SU-DHL-6 (cell line): ENCODE measurements around the gene MPZL3.

Source experiments
- H2AFZ ChIP-seq: fragments of 200-600 bp; sonication (generic); 2 replicates; pipeline ENCODE4 v1.6.1; 2014; ENCODE audit warnings: low read depth, mild to moderate bottlenecking, moderate library complexity, mixed read lengths, antibody characterized with exemption, low read length; ENCODE audit not compliant: severe bottlenecking
- H3F3A ChIP-seq: fragments of 200-600 bp; shearing (Covaris generic); 2 replicates; pipeline ENCODE4 v1.6.0; 2016; ENCODE audit warnings: antibody characterized with exemption, mild to moderate bottlenecking; ENCODE audit not compliant: insufficient read depth
- H3K27ac ChIP-seq: fragments of 200-600 bp; sonication (generic); 2 replicates; pipeline ENCODE4 v1.5.1; 2016; ENCODE audit warnings: low read depth, mild to moderate bottlenecking, low read length, moderate library complexity, mixed read lengths
- H3K27me3 ChIP-seq: fragments of 200-600 bp; sonication (generic), shearing (Covaris generic); 2 replicates; pipeline ENCODE4 v1.6.0; 2014; ENCODE audit warnings: mild to moderate bottlenecking, low read length
- H3K36me3 ChIP-seq: fragments of 200-600 bp; sonication (generic); 2 replicates; pipeline ENCODE4 v1.6.1; 2014; ENCODE audit warnings: mild to moderate bottlenecking, low read length, mixed read lengths
- H3K4me2 ChIP-seq: fragments of 300-600, 200-600 bp; shearing (Covaris generic), sonication (generic); 2 replicates; pipeline ENCODE4 v1.6.0; 2014; ENCODE audit warnings: low read length, low read depth, mild to moderate bottlenecking; ENCODE audit not compliant: poor library complexity, severe bottlenecking
- H3K4me3 ChIP-seq: fragments of 200-600 bp; sonication (generic); 2 replicates; pipeline ENCODE4 v1.5.1; 2014; ENCODE audit warnings: antibody characterized with exemption, low read length, mild to moderate bottlenecking, mixed read lengths; ENCODE audit not compliant: insufficient read depth, poor library complexity, severe bottlenecking
- H3K79me2 ChIP-seq: fragments of 200-600 bp; sonication (generic); 2 replicates; pipeline ENCODE4 v1.6.1; 2014; ENCODE audit warnings: mild to moderate bottlenecking, low read length, moderate library complexity; ENCODE audit not compliant: insufficient read depth
- H3K9ac ChIP-seq: fragments of 200-600 bp; sonication (generic); 2 replicates; pipeline ENCODE4 v1.7.0; 2014; ENCODE audit warnings: mild to moderate bottlenecking, low read length
- H3K9me2 ChIP-seq: fragments of 200-600 bp; sonication (generic); replicated peaks from 2 replicates; pipeline ENCODE4 v1.6.1; 2014; ENCODE audit warnings: low read length; ENCODE audit not compliant: insufficient read depth
- H3K9me3 ChIP-seq: fragments of 200-600 bp; sonication (generic); 2 replicates; pipeline ENCODE4 v1.6.1; 2014; ENCODE audit warnings: low read length, mixed read lengths; ENCODE audit not compliant: insufficient read depth
- H4K20me1 ChIP-seq: fragments of 200-600 bp; sonication (generic); 2 replicates; pipeline ENCODE4 v1.6.1; 2014; ENCODE audit warnings: low read depth, mild to moderate bottlenecking, antibody characterized with exemption, low read length, moderate library complexity, mixed read lengths
- EZH2phosphoT487 ChIP-seq: fragments of 200-600 bp; sonication (generic), shearing (Covaris generic); conservative IDR thresholded peaks from 2 replicates; pipeline ENCODE4 v1.6.1; 2018; ENCODE audit warnings: mild to moderate bottlenecking, antibody characterized with exemption, low read length, moderate library complexity, mixed read lengths
- TF ChIP-seq, protein P1 (sequence below): fragments of 200-600 bp; sonication (generic); IDR thresholded peaks from one replicate; pipeline ENCODE4 v1.5.1; 2017; ENCODE audit warnings: antibody characterized with exemption, mild to moderate bottlenecking, low read length, moderate library complexity; ENCODE audit not compliant: insufficient read depth, poor library complexity, severe bottlenecking

MPZL3 gene

GRCh38 chr11:118263695-118264568 is 11.8 kb upstream of the MPZL3 start, which contains the start of gene MPZL2:
MPZL2 (minus strand) TSS chr11:118264297; CDS start chr11:118264153, 144 bp downstream.
- Histone ChIP-seq H3K27me3 (no peaks in the 10 kb centered on the region), H4K20me1 (no peaks in the 10 kb centered on the region), H3K36me3 (no peaks in the 10 kb centered on the region), H3K4me2 (no peak within 1 kb of the TSS), H3K4me3 (no peak within 1 kb of the TSS), H3K9me2 (no peaks in the 10 kb centered on the region), H3K27ac (no peak within 1 kb of the TSS), H3K9ac (no peak within 1 kb of the TSS), H3F3A (no peaks in the 10 kb centered on the region), H2AFZ (no peak within 1 kb of the TSS), H3K9me3 (peaks cover 4% of the 10 kb centered on the region; the same call in 1 of the 2 replicates), H3K79me2 (no peaks in the 10 kb centered on the region)
- no peak for TF ChIP-seq EZH2phosphoT487
- TF ChIP-seq, protein P1, sequence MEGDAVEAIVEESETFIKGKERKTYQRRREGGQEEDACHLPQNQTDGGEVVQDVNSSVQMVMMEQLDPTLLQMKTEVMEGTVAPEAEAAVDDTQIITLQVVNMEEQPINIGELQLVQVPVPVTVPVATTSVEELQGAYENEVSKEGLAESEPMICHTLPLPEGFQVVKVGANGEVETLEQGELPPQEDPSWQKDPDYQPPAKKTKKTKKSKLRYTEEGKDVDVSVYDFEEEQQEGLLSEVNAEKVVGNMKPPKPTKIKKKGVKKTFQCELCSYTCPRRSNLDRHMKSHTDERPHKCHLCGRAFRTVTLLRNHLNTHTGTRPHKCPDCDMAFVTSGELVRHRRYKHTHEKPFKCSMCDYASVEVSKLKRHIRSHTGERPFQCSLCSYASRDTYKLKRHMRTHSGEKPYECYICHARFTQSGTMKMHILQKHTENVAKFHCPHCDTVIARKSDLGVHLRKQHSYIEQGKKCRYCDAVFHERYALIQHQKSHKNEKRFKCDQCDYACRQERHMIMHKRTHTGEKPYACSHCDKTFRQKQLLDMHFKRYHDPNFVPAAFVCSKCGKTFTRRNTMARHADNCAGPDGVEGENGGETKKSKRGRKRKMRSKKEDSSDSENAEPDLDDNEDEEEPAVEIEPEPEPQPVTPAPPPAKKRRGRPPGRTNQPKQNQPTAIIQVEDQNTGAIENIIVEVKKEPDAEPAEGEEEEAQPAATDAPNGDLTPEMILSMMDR = no peak

- H3K27me3 ChIP-seq = no peaks in the 10 kb centered on the region
These were observed 10.9 kb upstream of the MPZL3 start for GRCh38 chr11:118263112-118263511.

GRCh38 chr11:118260353-118260752 is 8.2 kb upstream of the MPZL3 start:
- peaks cover 4% of the 10 kb centered on the region; the same call in 1 of the 2 replicates for H3K9me3 ChIP-seq
- H3K27me3 ChIP-seq = no peaks in the 10 kb centered on the region
- H2AFZ ChIP-seq = no peak overlapping the region
- no peak overlapping the region for H3K4me3 ChIP-seq
- no peaks in the 10 kb centered on the region for H3K9me2 ChIP-seq
- H3K27ac ChIP-seq = no peak overlapping the region
- no peak overlapping the region for H3K9ac ChIP-seq
- H4K20me1 ChIP-seq = no peaks in the 10 kb centered on the region
- no peak for TF ChIP-seq EZH2phosphoT487
- TF ChIP-seq, protein P1 = no peak
- H3K79me2 ChIP-seq = no peaks in the 10 kb centered on the region
- H3K4me2 ChIP-seq = no peak overlapping the region
- H3K36me3 ChIP-seq = no peaks in the 10 kb centered on the region
- H3F3A ChIP-seq = no peaks in the 10 kb centered on the region

More at GRCh38 chr11:118263112-118263511, 10.9 kb upstream of the MPZL3 start:
- H2AFZ ChIP-seq = no peak overlapping the region
- TF ChIP-seq EZH2phosphoT487 = no peak
- TF ChIP-seq, protein P1 = no peak
- H3F3A ChIP-seq = no peaks in the 10 kb centered on the region
- H3K9me2 ChIP-seq = no peaks in the 10 kb centered on the region
- H4K20me1 ChIP-seq = no peaks in the 10 kb centered on the region
- H3K36me3 ChIP-seq = no peaks in the 10 kb centered on the region
- no peak overlapping the region for H3K4me2 ChIP-seq
- H3K9ac ChIP-seq = no peak overlapping the region
- peaks cover 4% of the 10 kb centered on the region; the same call in 1 of the 2 replicates for H3K9me3 ChIP-seq
- H3K4me3 ChIP-seq = no peak overlapping the region
- no peaks in the 10 kb centered on the region for H3K79me2 ChIP-seq
- H3K27ac ChIP-seq = no peak overlapping the region
